Measurements from ENCODE around the gene EEF1E1.
"Not testable (repeated sequence)": the region's sequence is repeated elsewhere in the genome, so short reads cannot be mapped to it uniquely, and the experiment has no call there.

EEF1E1 gene

DNA sequence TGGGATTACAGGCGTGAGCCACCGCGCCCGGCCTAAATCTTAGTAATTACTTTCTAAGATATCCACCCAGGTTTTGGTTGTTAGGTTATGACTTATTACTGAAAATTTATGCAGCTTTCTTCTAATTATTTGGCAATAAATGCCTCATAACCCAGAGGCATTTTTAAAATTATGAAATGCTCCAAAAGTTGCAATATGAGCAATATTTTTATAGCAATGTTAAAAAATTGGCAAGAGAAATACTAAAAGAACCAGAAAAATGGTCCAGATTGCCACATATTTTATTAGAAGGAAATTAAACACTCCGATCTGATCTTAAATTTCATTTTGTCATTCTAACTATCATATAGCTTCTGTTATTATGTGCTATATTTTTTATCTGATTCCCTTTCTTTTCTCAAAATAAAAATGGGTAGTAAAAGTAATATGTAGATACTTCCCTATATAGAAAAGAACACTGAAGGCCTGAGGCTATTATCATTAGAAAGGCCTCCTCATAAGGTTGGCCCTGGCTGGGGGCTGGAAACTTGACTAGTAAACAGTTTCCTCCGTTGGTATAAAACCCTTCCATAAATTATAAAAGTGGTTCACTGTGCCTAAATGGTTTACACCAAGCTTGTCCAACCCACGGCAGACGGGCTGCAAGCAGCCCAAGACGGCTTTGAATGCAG lies 60.3 kb downstream of the EEF1E1 start:
- no peaks in the 10 kb centered on the region for H3K27me3 ChIP-seq (ENCODE audit: control insufficient read depth in 1 of 2, insufficient read depth in 2 of 2, low read length in 2 of 2)
- H3K9me3 ChIP-seq (ENCODE audit: control insufficient read depth in 2 of 2, low read length in 2 of 2), result no peaks in the 10 kb centered on the region
- H3K4me1 ChIP-seq (ENCODE audit: control insufficient read depth, insufficient read depth, low read length), result no peaks in the 10 kb centered on the region
- no peak overlapping the region for H3K4me3 ChIP-seq (ENCODE audit: low read length in 2 of 2)
- no peak overlapping the region for H3K27ac ChIP-seq (ENCODE audit: low read length)
- H3K36me3 ChIP-seq (ENCODE audit: control insufficient read depth in 2 of 2, insufficient read depth in 2 of 2, low read length in 2 of 2), result peaks cover 5 to 10% of the 10 kb centered on the region in 2 donors
- H3K9ac ChIP-seq (ENCODE audit: low read length in 2 of 2), result no peak overlapping the region

DNA sequence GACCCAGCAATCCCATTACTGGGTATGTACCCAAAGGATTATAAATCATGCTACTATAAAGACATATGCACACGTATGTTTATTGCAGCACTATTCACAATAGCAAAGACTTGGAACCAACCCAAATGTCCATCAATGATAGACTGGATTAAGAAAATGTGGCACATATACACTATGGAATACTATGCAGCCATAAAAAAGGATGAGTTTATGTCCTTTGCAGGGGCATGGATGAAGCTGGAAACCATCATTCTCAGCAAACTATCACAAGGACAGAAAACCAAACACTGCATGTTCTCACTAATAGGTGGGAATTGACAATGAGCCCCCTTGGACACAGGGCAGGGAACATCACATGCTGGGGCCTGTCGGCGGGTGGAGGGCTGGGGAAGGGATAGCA lies 68.2 kb downstream of the EEF1E1 start:
- H3K27ac ChIP-seq (ENCODE audit: low read length); H3K9ac ChIP-seq (ENCODE audit: low read length in 2 of 2); H3K4me3 ChIP-seq (ENCODE audit: low read length in 2 of 2); H3K36me3 ChIP-seq (ENCODE audit: control insufficient read depth in 2 of 2, insufficient read depth in 2 of 2, low read length in 2 of 2); H3K9me3 ChIP-seq (ENCODE audit: control insufficient read depth in 2 of 2, low read length in 2 of 2); H3K4me1 ChIP-seq (ENCODE audit: control insufficient read depth, insufficient read depth, low read length); H3K27me3 ChIP-seq (ENCODE audit: control insufficient read depth in 1 of 2, insufficient read depth in 2 of 2, low read length in 2 of 2): not testable (repeated sequence)

DNA sequence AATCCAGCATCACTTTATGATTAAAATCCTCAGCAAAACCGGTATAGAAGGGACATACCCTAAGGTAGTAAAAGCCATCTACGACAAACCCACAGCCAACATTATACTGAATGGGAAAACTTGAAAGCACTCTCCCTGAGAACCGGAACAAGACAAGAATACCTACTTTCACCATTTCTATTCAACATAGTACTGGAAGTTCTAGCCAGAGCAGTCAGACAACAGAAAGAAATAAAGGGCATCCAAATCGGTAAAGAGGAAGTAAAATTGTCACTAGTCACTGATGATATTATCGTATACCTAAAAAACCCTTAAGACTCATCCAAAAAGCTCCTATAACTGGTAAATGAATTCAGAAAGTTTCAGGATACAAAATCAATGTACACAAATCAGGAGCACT lies 71.4 kb downstream of the EEF1E1 start:
- H3K9ac ChIP-seq (ENCODE audit: low read length in 2 of 2), result no peak overlapping the region
- H3K4me3 ChIP-seq (ENCODE audit: low read length in 2 of 2), result no peak overlapping the region
- no peaks in the 10 kb centered on the region for H3K27me3 ChIP-seq (ENCODE audit: control insufficient read depth in 1 of 2, insufficient read depth in 2 of 2, low read length in 2 of 2)
- H3K9me3 ChIP-seq (ENCODE audit: control insufficient read depth in 2 of 2, low read length in 2 of 2), result no peaks in the 10 kb centered on the region
- no peaks in the 10 kb centered on the region for H3K36me3 ChIP-seq (ENCODE audit: control insufficient read depth in 2 of 2, insufficient read depth in 2 of 2, low read length in 2 of 2)
- no peak overlapping the region for H3K27ac ChIP-seq (ENCODE audit: low read length)
- H3K4me1 ChIP-seq (ENCODE audit: control insufficient read depth, insufficient read depth, low read length), result no peaks in the 10 kb centered on the region
